PC-9 (cell line): ENCODE measurements around the gene TBCB.

Experiments used
- CTCF ChIP-seq: fragments of 200-600 bp; sonication (generic); conservative IDR thresholded peaks from 2 replicates; pipeline ENCODE4 v1.6.1; 2017; ENCODE audit warnings: mixed run types, antibody characterized with exemption, mild to moderate bottlenecking, moderate library complexity
- EZH2 ChIP-seq: fragments of 200-600 bp; sonication (generic); IDR thresholded peaks from 2 replicates; pipeline ENCODE4 v1.8.0; 2017; ENCODE audit warnings: antibody characterized with exemption, low read depth

GRCh38 chr19:36172852-36173251 lies 57.6 kb downstream of the TBCB start:
- TF ChIP-seq CTCF: no peak
- no peak for TF ChIP-seq EZH2
